ENCODE data around the gene MAP4K4.

- TF ChIP-seq CTCF (IDR thresholded peaks at IDR 0.05): no peak
- no peak for TF ChIP-seq EZH2 (IDR thresholded peaks at IDR 0.05)
These were observed 136.5 kb downstream of the MAP4K4 start for GRCh38 chr2:101833890-101834523.

All from neural progenitor cell (in vitro differentiated cells).